Left ventricle myocardium inferior (tissue), 1 donor: ENCODE results near the gene CNPY4. TPM values are rescaled to one million over a fixed set of nuclear protein-coding genes. Genes with fewer than 3 reads are reported as not detected.
A peak's percentile ranks its signal among the peaks of the same experiment; 100 is the strongest.

Experiments used
- DNase-seq: peaks from one replicate; pipeline ENCODE4 v3.0.0-alpha.2; 2020
- H3K27ac ChIP-seq: fragments of 200-600 bp; replicated peaks from 2 replicates; pipeline ENCODE4 v1.8.0; 2021
- H3K27me3 ChIP-seq: fragments of 200-600 bp; 2 replicates; pipeline ENCODE4 v1.8.0; 2021; ENCODE audit warnings: low read depth
- H3K36me3 ChIP-seq: fragments of 200-600 bp; 2 replicates; pipeline ENCODE4 v1.8.0; 2021
- H3K4me1 ChIP-seq: fragments of 200-600 bp; 2 replicates; pipeline ENCODE4 v1.8.0; 2021
- H3K4me3 ChIP-seq: fragments of 200-600 bp; 2 replicates; pipeline ENCODE4 v1.8.0; 2021; ENCODE audit warnings: mild to moderate bottlenecking, moderate library complexity
- H3K9me3 ChIP-seq: fragments of 200-600 bp; replicated peaks from 2 replicates; pipeline ENCODE4 v1.8.0; 2021
- intact Hi-C: fragments of 100-400 bp; cut with micrococcal nuclease; formaldehyde crosslinking; loops from one replicate; pipeline ENCODE4 v1.11.0; 2022
- total RNA-seq: library from RNA; stranded (reverse); fragmentation: NEBNext Ultra II Directional; extraction: Animal tissue kit (Norgen Biotek cat#: 25700); gene quantifications from one replicate; pipeline ENCODE4 v1.2.1, GENCODE V29; 2021
- TF ChIP-seq, protein P1 (sequence below): fragments of 200-600 bp; IDR thresholded peaks from 2 replicates; pipeline ENCODE4 v1.8.0; 2021; ENCODE audit warnings: antibody characterized with exemption, mild to moderate bottlenecking, borderline replicate concordance
- donor health status: DM: no; HTN: yes; CAD: no; lungs with severe emphysema.

CNPY4 gene
- total RNA-seq, 1 donor from 2014 or later = 8.5 TPM

DNA sequence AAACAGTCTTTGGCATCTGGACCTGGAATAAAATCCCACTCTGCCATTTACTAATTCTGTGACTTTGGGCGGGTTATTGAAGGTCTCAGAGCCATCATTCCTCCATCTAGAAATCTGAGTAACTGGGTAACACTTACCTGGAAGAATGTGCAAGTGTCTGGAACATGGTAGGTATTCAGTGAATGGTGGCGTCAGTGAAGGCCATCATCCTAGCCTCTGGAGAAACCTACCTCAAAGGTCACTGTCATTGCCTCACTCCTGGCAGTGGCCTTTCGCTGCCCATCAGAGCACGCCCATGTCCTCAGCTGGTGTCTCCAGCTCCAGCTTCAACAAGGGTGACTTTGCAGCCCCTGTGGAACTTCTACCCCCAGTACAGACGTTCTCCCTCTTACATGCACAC is 44.4 kb downstream of the CNPY4 start:
- no peak for DNase-seq
- peaks cover 24% of the 10 kb centered on the region for H3K4me1 ChIP-seq
- H3K27me3 ChIP-seq = peaks cover 38% of the 10 kb centered on the region
- no peaks in the 10 kb centered on the region for H3K36me3 ChIP-seq
- intact Hi-C loops = no loop called here
- no peak overlapping the region for H3K27ac ChIP-seq
- TF ChIP-seq, protein P1, sequence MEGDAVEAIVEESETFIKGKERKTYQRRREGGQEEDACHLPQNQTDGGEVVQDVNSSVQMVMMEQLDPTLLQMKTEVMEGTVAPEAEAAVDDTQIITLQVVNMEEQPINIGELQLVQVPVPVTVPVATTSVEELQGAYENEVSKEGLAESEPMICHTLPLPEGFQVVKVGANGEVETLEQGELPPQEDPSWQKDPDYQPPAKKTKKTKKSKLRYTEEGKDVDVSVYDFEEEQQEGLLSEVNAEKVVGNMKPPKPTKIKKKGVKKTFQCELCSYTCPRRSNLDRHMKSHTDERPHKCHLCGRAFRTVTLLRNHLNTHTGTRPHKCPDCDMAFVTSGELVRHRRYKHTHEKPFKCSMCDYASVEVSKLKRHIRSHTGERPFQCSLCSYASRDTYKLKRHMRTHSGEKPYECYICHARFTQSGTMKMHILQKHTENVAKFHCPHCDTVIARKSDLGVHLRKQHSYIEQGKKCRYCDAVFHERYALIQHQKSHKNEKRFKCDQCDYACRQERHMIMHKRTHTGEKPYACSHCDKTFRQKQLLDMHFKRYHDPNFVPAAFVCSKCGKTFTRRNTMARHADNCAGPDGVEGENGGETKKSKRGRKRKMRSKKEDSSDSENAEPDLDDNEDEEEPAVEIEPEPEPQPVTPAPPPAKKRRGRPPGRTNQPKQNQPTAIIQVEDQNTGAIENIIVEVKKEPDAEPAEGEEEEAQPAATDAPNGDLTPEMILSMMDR = no peak
- H3K4me3 ChIP-seq = no peak overlapping the region
- no peaks in the 10 kb centered on the region for H3K9me3 ChIP-seq

DNA sequence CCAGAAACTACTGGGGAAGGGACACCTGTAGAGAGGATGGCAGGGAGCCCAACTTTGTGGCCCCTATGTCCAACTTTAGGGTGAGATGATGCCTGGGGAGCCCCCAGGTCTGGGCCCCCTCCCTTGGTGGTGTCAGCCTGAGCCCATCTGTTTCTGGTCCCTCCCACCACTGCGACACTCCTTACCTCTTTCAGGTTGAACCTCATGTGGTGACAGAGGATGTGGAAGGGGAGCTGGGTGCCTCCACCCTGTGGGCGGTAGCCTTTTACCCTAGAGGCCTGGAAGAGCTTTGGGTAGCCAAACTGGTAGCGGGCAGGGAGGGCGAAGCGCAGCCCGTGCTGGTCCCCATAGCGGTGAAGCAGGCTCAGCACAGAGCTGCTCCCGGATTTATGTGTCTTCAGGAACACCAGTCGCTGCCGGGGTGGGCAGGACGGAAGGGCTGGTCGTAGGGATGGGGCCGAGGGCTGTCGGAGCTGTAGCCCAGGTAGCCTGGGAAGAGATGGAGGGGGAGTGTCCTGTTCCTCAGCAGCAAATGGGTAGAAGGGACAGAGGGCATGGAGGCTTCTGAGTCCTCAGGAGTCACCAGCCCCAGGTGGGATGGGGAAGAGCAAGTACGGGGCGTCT is 47.0 kb downstream of the CNPY4 start:
- intact Hi-C loops = no loop called here
- Histone ChIP-seq H3K27ac (no peak overlapping the region), H3K4me3 (no peak overlapping the region), H3K4me1 (peaks cover 27% of the 10 kb centered on the region), H3K27me3 (peaks cover 62% of the 10 kb centered on the region), H3K36me3 (no peaks in the 10 kb centered on the region), H3K9me3 (no peaks in the 10 kb centered on the region)
- TF ChIP-seq, protein P1 = no peak
- no peak for DNase-seq

DNA sequence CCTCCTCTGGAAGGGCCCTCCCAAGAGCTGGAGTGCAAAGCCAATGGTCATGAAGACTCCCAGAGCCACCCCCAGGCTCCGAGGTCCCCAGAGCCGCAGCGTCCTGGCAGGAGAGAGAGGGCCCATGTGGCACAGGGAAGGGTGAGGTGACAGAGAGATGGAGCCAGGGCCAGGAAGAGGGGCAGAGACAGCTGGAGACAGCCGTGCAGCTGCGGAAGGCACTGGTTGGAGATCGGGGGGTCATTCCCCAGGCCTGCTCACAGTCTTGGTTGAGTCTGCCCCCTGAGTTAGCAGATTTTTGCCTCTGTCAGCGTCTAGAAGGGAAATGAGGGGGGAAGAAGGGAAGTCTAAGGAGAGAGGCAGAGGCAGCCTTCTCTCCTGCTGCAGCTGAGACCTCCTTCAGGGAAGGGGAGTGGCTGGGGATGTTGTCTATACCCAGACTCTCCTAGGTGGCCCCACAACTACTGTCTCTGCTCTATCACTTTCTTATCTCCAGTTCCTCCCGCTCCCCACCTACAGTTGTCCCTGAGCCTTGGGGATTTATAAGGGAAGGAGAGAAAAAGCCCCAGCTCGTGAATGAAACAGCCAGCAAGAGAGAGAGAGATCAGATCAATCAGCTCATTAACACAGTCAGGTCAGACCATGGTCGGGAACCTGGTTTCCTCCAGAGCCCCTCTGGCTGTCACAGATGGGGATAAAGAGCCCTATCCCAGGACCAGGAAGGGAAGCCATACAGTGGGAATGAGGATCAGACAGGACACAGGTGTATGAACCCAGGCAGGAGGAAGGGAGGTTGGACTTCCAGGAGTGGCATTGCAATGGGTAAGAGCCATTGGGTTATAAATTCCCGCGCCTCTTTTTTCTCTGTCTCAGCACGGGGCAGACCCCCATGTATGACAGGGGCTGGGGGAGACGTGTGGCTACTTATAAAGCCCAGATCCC is 47.8 kb downstream of the CNPY4 start:
- Histone ChIP-seq H3K36me3 (no peaks in the 10 kb centered on the region), H3K27me3 (peaks cover 70% of the 10 kb centered on the region), H3K4me3 (peak overlapping the region; percentile 62), H3K4me1 (peaks cover 32% of the 10 kb centered on the region), H3K27ac (peak overlapping the region; percentile 77), H3K9me3 (no peaks in the 10 kb centered on the region)
- TF ChIP-seq, protein P1 = no peak
- DNase-seq = no peak
- intact Hi-C loops = no loop called here

DNA sequence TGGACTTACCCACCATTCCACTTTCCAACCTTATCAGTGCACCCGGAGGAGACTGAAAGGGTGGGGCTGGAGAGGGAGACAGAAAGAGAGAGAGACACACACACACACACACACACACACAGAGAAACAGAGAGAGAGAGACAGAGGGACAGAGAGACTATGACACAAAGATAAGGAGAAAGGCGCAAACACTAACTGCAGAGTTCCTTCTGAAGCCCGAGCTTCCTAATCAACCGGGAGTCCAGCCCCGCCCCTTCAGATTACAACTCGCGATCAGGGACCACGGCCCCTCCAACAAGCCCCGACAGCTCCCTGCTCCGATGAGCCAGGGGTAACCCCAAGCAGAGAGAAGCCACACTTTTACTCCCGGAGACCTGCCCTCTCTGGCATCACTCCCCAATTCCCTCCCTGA is 48.5 kb downstream of the CNPY4 start:
- H3K4me3 ChIP-seq = peak overlapping the region; percentile 62
- TF ChIP-seq, protein P1 = no peak
- intact Hi-C loops = no loop called here
- peak overlapping the region; percentile 77 for H3K27ac ChIP-seq
- peaks cover 76% of the 10 kb centered on the region for H3K27me3 ChIP-seq
- no peak for DNase-seq
- H3K9me3 ChIP-seq = no peaks in the 10 kb centered on the region
- H3K4me1 ChIP-seq = peaks cover 32% of the 10 kb centered on the region
- no peaks in the 10 kb centered on the region for H3K36me3 ChIP-seq

DNA sequence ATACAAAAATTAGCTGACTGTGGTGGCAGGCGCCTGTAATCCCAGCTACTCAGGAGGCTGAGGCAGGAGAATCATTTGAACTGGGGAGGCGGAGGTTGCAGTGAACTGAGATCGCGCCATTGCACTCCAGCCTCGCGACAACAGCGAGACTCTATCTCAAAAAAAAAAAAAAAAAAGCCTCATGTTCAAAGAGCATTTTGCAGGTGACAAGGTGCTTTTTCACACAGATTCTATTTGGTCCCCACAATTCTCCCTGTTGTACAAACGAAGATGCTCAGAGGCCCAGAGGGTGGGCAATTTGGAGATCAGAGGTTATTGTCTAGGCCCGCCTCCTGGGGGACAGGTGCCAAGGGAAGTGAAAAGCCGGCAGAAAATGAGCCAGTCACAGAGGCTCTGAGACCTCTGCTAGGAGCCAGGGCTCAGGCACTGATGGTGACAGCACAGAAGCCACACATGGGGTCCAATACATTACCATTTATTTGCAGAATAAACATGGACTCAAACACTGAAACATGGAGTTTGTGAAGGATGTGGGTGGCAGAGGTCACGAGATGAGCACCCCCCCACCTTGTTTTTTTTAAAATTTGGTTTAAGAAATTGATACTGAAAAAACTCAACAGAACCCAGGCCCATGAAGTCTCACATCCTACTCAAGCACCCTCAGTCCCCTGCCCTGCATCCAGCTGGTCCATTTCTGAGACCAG is 49.9 kb downstream of the CNPY4 start:
- H3K4me3 ChIP-seq = peak overlapping the region; percentile 62
- no peak for DNase-seq
- H3K27ac ChIP-seq = peak overlapping the region; percentile 77
- no peaks in the 10 kb centered on the region for H3K36me3 ChIP-seq
- H3K9me3 ChIP-seq = no peaks in the 10 kb centered on the region
- peaks cover 32% of the 10 kb centered on the region for H3K4me1 ChIP-seq
- H3K27me3 ChIP-seq = peaks cover 81% of the 10 kb centered on the region
- TF ChIP-seq, protein P1 = no peak
- intact Hi-C loops = no loop called here
